ENCODE results near the gene SPRY4. TPM values are rescaled to one million over a fixed set of nuclear protein-coding genes. Genes with fewer than 3 reads are reported as not detected.

SPRY4 gene
- total and polyA plus RNA-seq, 2 experiments from 2014 or later = 8.5 to 12.8 TPM

DNA sequence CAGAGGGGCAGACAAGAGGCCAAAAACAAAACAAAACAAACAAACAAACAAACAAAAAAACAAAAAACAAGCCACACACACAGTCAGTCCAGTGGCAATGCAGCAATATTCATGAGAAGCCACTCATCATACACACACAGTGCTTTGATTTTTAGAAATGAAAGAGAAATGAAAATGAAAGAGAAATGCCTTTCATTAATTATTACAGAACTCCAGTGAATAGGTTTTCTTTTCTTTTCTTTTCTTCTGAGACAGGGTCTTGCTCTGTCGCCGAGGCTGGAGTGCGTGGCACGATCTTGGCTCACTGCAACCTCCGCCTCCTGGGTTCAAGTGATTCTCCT, 36.9 kb downstream of the SPRY4 start:
- Histone ChIP-seq H3K27ac (no peak overlapping the region), H3K4me2 (ENCODE audit: unreplicated experiment) (no peak overlapping the region), H4K20me1 (ENCODE audit: insufficient read depth) (no peaks in the 10 kb centered on the region), H3K9me3 (ENCODE audit: low read depth) (no peaks in the 10 kb centered on the region), H3K9me2 (ENCODE audit: insufficient read depth) (no peaks in the 10 kb centered on the region), H3K4me3 (no peak overlapping the region), H3K4me1 (ENCODE audit: insufficient read depth) (no peaks in the 10 kb centered on the region), H3F3A (ENCODE audit: insufficient read depth) (no peaks in the 10 kb centered on the region), H3K79me2 (ENCODE audit: insufficient read depth) (0 out of 2 replicates have a peak, but pooled peaks cover 6% of the 10 kb centered on the region), H2AFZ (0 out of 2 replicates have a peak overlapping the region, but pooled peaks have one; percentile 17), H3K27me3 (replicated peaks; ENCODE audit: insufficient read depth) (no peaks in the 10 kb centered on the region), H3K36me3 (ENCODE audit: low read depth) (no peaks in the 10 kb centered on the region), H3K9ac (no peak overlapping the region)
- in situ Hi-C loops (cut with MboI) = no loop called here
- no peak for DNase-seq
- TF ChIP-seq EZH2phosphoT487 (IDR thresholded peaks at IDR 0.05; ENCODE audit: insufficient read depth, low read depth) = no peak
- no peak for TF ChIP-seq EZH2 (IDR thresholded peaks at IDR 0.05; ENCODE audit: insufficient read depth, poor library complexity, severe bottlenecking)
- 95 to 96% methylated on average over 5 of the region's 5 CpGs for WGBS, 2 experiments (ENCODE audit: low coverage in 1 of 2, low lambda C conversion rate in 2 of 2, missing lambda C conversion rate in 2 of 2)

DNA sequence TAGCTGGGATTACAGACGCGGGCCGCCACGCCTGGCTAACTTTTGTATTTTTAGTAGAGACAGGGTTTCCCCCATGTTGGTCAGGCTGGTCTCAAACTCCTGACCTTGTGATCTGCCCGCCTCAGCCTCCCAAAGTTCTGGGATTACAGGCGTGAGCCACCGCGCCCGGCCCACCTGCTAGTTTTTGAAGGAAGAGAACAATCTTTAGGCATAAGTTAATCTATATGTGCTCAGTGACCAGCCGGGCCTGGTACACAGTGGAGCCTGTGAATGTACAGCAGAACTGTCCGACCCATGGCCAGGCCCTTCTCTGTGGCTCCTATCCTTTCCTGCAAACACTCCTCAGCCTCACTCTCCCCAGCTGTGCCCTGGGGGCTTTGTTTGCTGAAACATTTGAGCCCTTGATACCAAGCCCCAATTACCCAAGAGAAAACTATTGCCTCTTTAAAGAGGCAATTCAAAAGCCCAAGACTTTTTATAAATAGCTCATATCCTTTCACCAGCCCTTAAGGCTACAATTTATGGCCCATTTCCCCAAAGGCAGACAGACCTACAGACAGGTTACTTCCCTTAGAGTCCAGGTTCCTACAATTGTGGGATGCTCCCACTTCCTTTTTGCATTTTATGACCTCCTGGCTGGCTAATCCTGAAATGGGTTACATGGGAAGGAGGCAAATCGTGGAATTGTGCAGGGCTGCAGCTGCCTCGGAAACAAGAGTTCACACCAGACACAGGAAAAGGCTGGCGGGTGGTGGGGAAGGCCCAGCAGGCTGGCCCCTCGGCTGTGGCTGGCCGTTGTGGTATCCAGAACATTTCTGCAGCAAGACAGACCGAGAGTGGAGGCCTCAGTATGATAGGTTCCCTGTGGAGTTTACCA, 37.5 kb downstream of the SPRY4 start:
- DNase-seq = no peak
- no peaks in the 10 kb centered on the region for H3F3A ChIP-seq (ENCODE audit: insufficient read depth)
- 73 to 74% methylated on average over 15 to 17 of the region's 17 CpGs for WGBS, 2 experiments (ENCODE audit: low coverage in 1 of 2, low lambda C conversion rate in 2 of 2, missing lambda C conversion rate in 2 of 2)
- no peak overlapping the region for H3K4me2 ChIP-seq (ENCODE audit: unreplicated experiment)
- H3K27ac ChIP-seq = no peak overlapping the region
- H3K79me2 ChIP-seq (ENCODE audit: insufficient read depth) = 0 out of 2 replicates have a peak, but pooled peaks cover 3% of the 10 kb centered on the region
- no peaks in the 10 kb centered on the region for H3K27me3 ChIP-seq (replicated peaks; ENCODE audit: insufficient read depth)
- H3K4me1 ChIP-seq (ENCODE audit: insufficient read depth) = no peaks in the 10 kb centered on the region
- 0 out of 2 replicates have a peak overlapping the region, but pooled peaks have one; percentile 17 for H2AFZ ChIP-seq
- no peaks in the 10 kb centered on the region for H3K36me3 ChIP-seq (ENCODE audit: low read depth)
- no peak for TF ChIP-seq EZH2 (IDR thresholded peaks at IDR 0.05; ENCODE audit: insufficient read depth, poor library complexity, severe bottlenecking)
- no peak for TF ChIP-seq EZH2phosphoT487 (IDR thresholded peaks at IDR 0.05; ENCODE audit: insufficient read depth, low read depth)
- no peak overlapping the region for H3K4me3 ChIP-seq
- H3K9me3 ChIP-seq (ENCODE audit: low read depth) = no peaks in the 10 kb centered on the region
- H4K20me1 ChIP-seq (ENCODE audit: insufficient read depth) = no peaks in the 10 kb centered on the region
- no peak overlapping the region for H3K9ac ChIP-seq
- in situ Hi-C loops (cut with MboI) = no loop called here
- H3K9me2 ChIP-seq (ENCODE audit: insufficient read depth) = no peaks in the 10 kb centered on the region

DNA sequence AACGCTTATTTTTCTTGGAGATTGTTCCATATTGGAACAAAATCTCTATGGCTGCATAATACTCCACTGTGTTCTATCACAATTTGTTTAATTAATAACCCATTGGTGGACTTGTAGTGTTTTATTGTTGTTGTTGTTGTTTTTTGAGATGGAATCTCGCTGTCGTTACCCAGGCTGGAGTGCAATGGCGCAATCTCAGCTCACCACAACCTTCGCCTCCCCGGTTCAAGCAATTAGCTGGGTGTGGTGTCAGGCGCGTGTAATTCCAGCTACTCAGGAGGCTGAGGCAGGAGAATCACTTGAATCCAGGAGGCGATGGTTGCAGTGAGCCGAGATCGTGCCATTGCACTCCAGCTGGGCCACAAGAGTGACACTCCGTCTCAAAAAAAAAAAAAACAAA, 38.7 kb downstream of the SPRY4 start:
- Histone ChIP-seq H3K4me3 (no peak overlapping the region), H3K9me3 (ENCODE audit: low read depth) (no peaks in the 10 kb centered on the region), H3K27me3 (replicated peaks; ENCODE audit: insufficient read depth) (no peaks in the 10 kb centered on the region), H3K9me2 (ENCODE audit: insufficient read depth) (no peaks in the 10 kb centered on the region), H3K79me2 (ENCODE audit: insufficient read depth) (no peaks in the 10 kb centered on the region), H2AFZ (no peak overlapping the region), H3F3A (ENCODE audit: insufficient read depth) (no peaks in the 10 kb centered on the region), H4K20me1 (ENCODE audit: insufficient read depth) (no peaks in the 10 kb centered on the region), H3K4me1 (ENCODE audit: insufficient read depth) (no peaks in the 10 kb centered on the region), H3K36me3 (ENCODE audit: low read depth) (no peaks in the 10 kb centered on the region), H3K27ac (no peak overlapping the region), H3K4me2 (ENCODE audit: unreplicated experiment) (no peak overlapping the region), H3K9ac (no peak overlapping the region)
- TF ChIP-seq EZH2phosphoT487 (IDR thresholded peaks at IDR 0.05; ENCODE audit: insufficient read depth, low read depth) (no peak), EZH2 (IDR thresholded peaks at IDR 0.05; ENCODE audit: insufficient read depth, poor library complexity, severe bottlenecking) (no peak)
- in situ Hi-C loops (cut with MboI) = no loop called here
- WGBS, 2 experiments (ENCODE audit: low coverage in 1 of 2, low lambda C conversion rate in 2 of 2, missing lambda C conversion rate in 2 of 2) = 91 to 93% methylated on average over 12 of the region's 12 CpGs
- DNase-seq = no peak

DNA sequence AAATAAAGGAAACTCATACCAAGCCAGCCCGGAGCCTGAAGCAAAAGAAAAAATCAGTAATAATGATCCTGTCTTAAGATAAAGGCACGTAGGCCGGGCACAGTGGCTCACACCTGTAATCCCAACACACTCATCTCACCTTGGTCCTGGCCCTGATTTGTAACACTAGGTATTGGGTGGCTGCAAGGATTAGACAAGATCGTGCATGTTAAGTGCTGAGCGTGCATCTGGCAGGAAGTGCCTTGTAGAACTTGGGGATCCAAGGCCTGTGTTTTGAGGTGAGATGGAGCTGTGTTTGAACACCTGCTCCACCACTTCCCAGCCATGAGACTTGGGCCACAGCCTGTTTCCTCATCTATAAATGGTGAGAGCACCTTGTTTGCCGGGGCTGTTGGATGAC, 41.5 kb downstream of the SPRY4 start:
- Histone ChIP-seq H4K20me1 (ENCODE audit: insufficient read depth) (no peaks in the 10 kb centered on the region), H3K79me2 (ENCODE audit: insufficient read depth) (no peaks in the 10 kb centered on the region), H3F3A (ENCODE audit: insufficient read depth) (no peaks in the 10 kb centered on the region), H3K4me3 (no peak overlapping the region), H3K4me2 (ENCODE audit: unreplicated experiment) (no peak overlapping the region), H2AFZ (no peak overlapping the region), H3K27me3 (replicated peaks; ENCODE audit: insufficient read depth) (no peaks in the 10 kb centered on the region), H3K9me2 (ENCODE audit: insufficient read depth) (no peaks in the 10 kb centered on the region), H3K27ac (no peak overlapping the region), H3K9me3 (ENCODE audit: low read depth) (no peaks in the 10 kb centered on the region), H3K4me1 (ENCODE audit: insufficient read depth) (no peaks in the 10 kb centered on the region), H3K36me3 (ENCODE audit: low read depth) (no peaks in the 10 kb centered on the region), H3K9ac (no peak overlapping the region)
- DNase-seq = no peak
- WGBS, 2 experiments (ENCODE audit: low coverage in 1 of 2, low lambda C conversion rate in 2 of 2, missing lambda C conversion rate in 2 of 2) = 88 to 90% methylated on average over 6 of the region's 6 CpGs
- TF ChIP-seq EZH2phosphoT487 (IDR thresholded peaks at IDR 0.05; ENCODE audit: insufficient read depth, low read depth) = no peak
- TF ChIP-seq EZH2 (IDR thresholded peaks at IDR 0.05; ENCODE audit: insufficient read depth, poor library complexity, severe bottlenecking) = no peak
- in situ Hi-C loops (cut with MboI) = no loop called here

Data from GM23248 (cell line).